CD4-positive, alpha-beta memory T cell (primary cell): ENCODE measurements around the gene DYRK3. TPM values are rescaled to one million over a fixed set of nuclear protein-coding genes. Genes with fewer than 3 reads are reported as not detected.

Source experiments
- CTCF ChIA-PET: fragments of 350-600 bp; sonication (Branson Sonifier 250); formaldehyde crosslinking; loops from one replicate; lab custom pipeline; 2021; ENCODE audit warnings: inconsistent platforms; ENCODE audit not compliant: partially characterized antibody; lab: Charles Lee
- POLR2A ChIA-PET: fragments of 350-600 bp; sonication (Branson Sonifier 250); formaldehyde crosslinking; loops from one replicate; lab custom pipeline; 2021; ENCODE audit not compliant: partially characterized antibody; lab: Charles Lee
- DNase-seq, 5 donors: peaks; one replicate each; pipeline versions ENCODE4 v3.0.0 to v3.0.0-alpha.2; 2020 to 2022; ENCODE audit warnings: mixed read lengths in 1 of 5
- H3K27ac ChIP-seq: one replicate; pipeline ENCODE4 v1.7.0; 2013; ENCODE audit warnings: low read depth, low read length
- H3K27me3 ChIP-seq: 2 replicates; pipeline ENCODE4 v1.7.0; 2013; ENCODE audit warnings: mild to moderate bottlenecking, low read length, moderate library complexity; ENCODE audit not compliant: insufficient read depth
- H3K36me3 ChIP-seq: 2 replicates; pipeline ENCODE4 v1.7.0; 2013; ENCODE audit warnings: mild to moderate bottlenecking, low read length, moderate library complexity; ENCODE audit not compliant: insufficient read depth
- H3K4me1 ChIP-seq: 2 replicates; pipeline ENCODE4 v1.7.0; 2013; ENCODE audit warnings: mild to moderate bottlenecking, low read length, moderate library complexity; ENCODE audit not compliant: insufficient read depth
- H3K4me3 ChIP-seq, 2 donors: one replicate each; pipeline ENCODE4 v1.7.0; 2013; ENCODE audit warnings: low read length in 2 of 2, mild to moderate bottlenecking in 1 of 2
- H3K9me3 ChIP-seq, 2 donors: one replicate each; pipeline ENCODE4 v1.7.0; 2013; ENCODE audit warnings: low read length in 2 of 2, control low read depth in 1 of 2; ENCODE audit not compliant: control insufficient read depth in 1 of 2
- H3K27ac Mint-ChIP-seq, 7 donors: one replicate each; pipeline ENCODE4 v1.8.0; 2020 to 2021; ENCODE audit warnings: mixed read lengths in 7 of 7, mild to moderate bottlenecking in 6 of 7, inconsistent platforms in 3 of 7, moderate library complexity in 3 of 7
- H3K27me3 Mint-ChIP-seq, 2 donors: one replicate each; pipeline ENCODE4 v1.8.0; 2020 to 2021; ENCODE audit warnings: mixed read lengths in 2 of 2
- H3K36me3 Mint-ChIP-seq, 2 donors: one replicate each; pipeline ENCODE4 v1.8.0; 2020 to 2021; ENCODE audit warnings: mixed read lengths in 2 of 2, inconsistent platforms in 1 of 2, mild to moderate bottlenecking in 1 of 2
- H3K4me1 Mint-ChIP-seq, 4 donors: one replicate each; pipeline ENCODE4 v1.8.0; 2020 to 2021; ENCODE audit warnings: mixed read lengths in 4 of 4, mild to moderate bottlenecking in 1 of 4
- H3K4me3 Mint-ChIP-seq, 8 donors: one replicate each; pipeline ENCODE4 v1.8.0; 2020 to 2021; ENCODE audit warnings: mixed read lengths in 8 of 8, mild to moderate bottlenecking in 7 of 8, moderate library complexity in 6 of 8, inconsistent platforms in 3 of 8
- H3K9me3 Mint-ChIP-seq, 8 donors: one replicate each; pipeline ENCODE4 v1.8.0; 2020 to 2021; ENCODE audit warnings: mixed read lengths in 8 of 8, mild to moderate bottlenecking in 5 of 8, inconsistent platforms in 3 of 8, moderate library complexity in 1 of 8
- intact Hi-C: fragments of 100-400 bp; cut with micrococcal nuclease; formaldehyde crosslinking; loops from one replicate; pipeline ENCODE4 v1.15.1; 2023
- polyA plus RNA-seq, 2 donors: library from polyadenylated mRNA; unstranded; fragments of 300-500 nt; fragmentation: Illumina TruSeq; gene quantifications; one replicate each; pipeline ENCODE4 v1.2.3, GENCODE V29; 2021
- total RNA-seq, 2 experiments: library from RNA; stranded (reverse); gene quantifications; one replicate each; pipeline ENCODE4 v1.2.3, GENCODE V29; 2021

The DYRK3 gene
- total and polyA plus RNA-seq, 4 experiments from 2014 or later: 0.22 to 1.2 (median 0.78) TPM; not detected in 1

DNA sequence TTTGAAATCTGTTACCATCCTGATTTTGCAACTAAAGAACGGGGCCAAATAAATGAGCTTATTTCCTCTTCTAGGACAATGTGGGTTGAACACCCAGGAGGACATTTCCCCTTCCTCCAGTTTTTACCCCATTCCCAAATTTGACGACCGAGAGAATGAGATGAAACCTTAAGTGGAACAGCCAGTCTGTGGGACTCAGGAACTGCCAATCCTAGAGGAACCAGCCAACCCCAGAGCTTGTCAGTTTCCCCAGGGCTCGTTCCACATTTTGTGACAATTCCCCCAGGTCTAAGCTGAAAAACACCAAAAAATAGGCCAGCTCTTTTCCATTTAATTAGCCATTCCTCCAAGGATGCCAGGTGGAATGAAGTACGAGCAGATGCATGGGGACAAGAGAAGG, 28.0 kb downstream of the DYRK3 start:
- ChIA-PET POLR2A (interaction anchor here (0.5 to 2.3 kb wide), 6 partner anchors 28 to 658 kb away, joined by 3 to 13 read pairs (median 3); partner anchors contain the start of genes CD55, DYRK3 and EIF2D), CTCF (interaction anchor here (0.9 to 13.5 kb wide), 40 partner anchors 8 to 320 kb away, joined by 3 to 274 read pairs (median 8); partner anchors contain the start of genes DYRK3, EIF2D and IKBKE)
- Mint-ChIP-seq H3K27ac (no peak overlapping the region), H3K27me3 (peaks cover 15 to 21% of the 10 kb centered on the region in 2 donors), H3K9me3 (no peaks in the 10 kb centered on the region), H3K4me3 (no peak overlapping the region), H3K36me3 (no peaks in the 10 kb centered on the region), H3K4me1 (peaks cover 6 to 13% (median 11%) of the 10 kb centered on the region in 4 donors)
- H3K36me3 ChIP-seq: no peaks in the 10 kb centered on the region
- peaks cover 3% of the 10 kb centered on the region for H3K27me3 ChIP-seq
- H3K4me1 ChIP-seq: peaks cover 14% of the 10 kb centered on the region
- no peak overlapping the region for H3K27ac ChIP-seq
- H3K4me3 ChIP-seq: no peak overlapping the region
- no peaks in the 10 kb centered on the region for H3K9me3 ChIP-seq
- intact Hi-C loops: loop anchor here (5.0 kb wide), 1 partner anchor 186 kb away; no protein-coding TSS in a partner anchor
- no peak for DNase-seq

DNA sequence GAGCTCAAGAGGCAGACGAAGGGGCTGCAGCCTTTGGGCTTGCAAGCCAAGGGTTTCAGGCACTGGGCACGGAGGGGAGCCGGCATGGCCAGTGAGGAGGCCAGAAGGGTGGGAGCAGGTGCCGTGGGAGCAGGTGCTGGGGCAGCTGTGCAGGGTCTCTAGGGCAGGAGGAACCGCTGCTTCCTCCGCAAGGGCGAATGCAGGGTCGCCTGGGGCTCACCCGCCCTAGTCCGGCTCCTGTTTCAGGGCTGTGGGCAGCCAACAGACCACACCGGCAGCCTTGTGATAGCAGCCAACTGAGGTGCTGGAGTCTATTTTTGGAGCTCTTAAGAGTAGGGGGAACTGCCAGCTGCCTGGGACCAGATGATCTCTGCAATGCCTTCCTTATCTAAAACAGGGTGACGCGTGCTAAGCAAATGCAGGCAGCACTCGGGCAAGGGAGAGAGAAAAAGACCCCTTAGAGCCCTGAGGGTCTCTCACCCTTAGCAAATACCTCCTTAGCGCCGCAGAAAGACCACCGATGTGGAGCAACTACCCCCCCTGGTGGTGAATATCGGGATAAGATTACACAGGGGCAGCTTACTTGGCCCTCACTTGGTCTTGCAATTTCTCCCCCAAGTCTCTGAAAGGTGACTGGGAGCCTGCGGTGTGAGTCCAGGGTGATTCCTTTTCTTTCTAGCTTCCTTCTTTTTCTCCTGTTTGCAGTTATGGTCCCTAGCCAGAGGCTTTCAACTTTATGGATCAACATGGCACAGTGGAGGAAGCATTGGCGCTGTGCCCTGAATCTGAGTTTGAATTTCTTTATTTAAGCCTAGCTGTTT, 28.7 kb downstream of the DYRK3 start:
- Mint-ChIP-seq H3K9me3 (no peaks in the 10 kb centered on the region), H3K27me3 (peaks cover 12 to 17% of the 10 kb centered on the region in 2 donors), H3K36me3 (no peaks in the 10 kb centered on the region), H3K4me3 (peak overlapping the region in 2 of 8 donors; percentile 24 to 47), H3K4me1 (peaks cover 9 to 17% (median 11%) of the 10 kb centered on the region in 4 donors), H3K27ac (peak overlapping the region in 2 of 7 donors; percentile 25 to 33)
- no peaks in the 10 kb centered on the region for H3K36me3 ChIP-seq
- no peak overlapping the region for H3K4me3 ChIP-seq
- ChIA-PET POLR2A (interaction anchor here (0.5 to 2.3 kb wide), 6 partner anchors 29 to 658 kb away, joined by 3 to 13 read pairs (median 3); partner anchors contain the start of genes CD55, DYRK3 and EIF2D), CTCF (interaction anchor here (0.8 to 13.5 kb wide), 53 partner anchors 9 to 319 kb away, joined by 3 to 274 read pairs (median 6); partner anchors contain the start of genes DYRK3, EIF2D and IKBKE)
- H3K27ac ChIP-seq: no peak overlapping the region
- peak; percentile 64 to 76 (median 69) for DNase-seq
- intact Hi-C loops: loop anchor here (1.0 to 5.0 kb wide), 5 partner anchors 30 to 202 kb away; no protein-coding TSS in a partner anchor
- no peaks in the 10 kb centered on the region for H3K9me3 ChIP-seq
- H3K27me3 ChIP-seq: no peaks in the 10 kb centered on the region
- peaks cover 14% of the 10 kb centered on the region for H3K4me1 ChIP-seq

DNA sequence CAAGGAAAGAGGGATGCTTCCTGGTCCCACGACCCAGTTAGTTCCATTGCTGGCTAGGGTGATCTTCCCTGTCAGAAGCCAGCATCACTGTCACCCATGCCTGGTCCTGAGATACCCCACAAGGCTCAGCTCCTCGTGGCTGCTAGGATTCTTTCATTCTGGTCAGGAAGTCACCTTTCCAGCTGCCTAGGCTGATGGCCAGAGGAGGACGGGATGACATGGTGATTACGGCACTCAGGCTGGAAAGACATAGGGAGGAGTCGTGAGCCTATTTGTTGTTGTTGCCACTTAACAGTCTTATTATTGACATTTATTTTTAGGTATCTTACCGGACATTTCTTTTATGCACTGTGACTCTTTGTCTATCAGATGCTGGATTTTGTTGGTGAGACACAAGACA, 29.4 kb downstream of the DYRK3 start:
- CTCF ChIA-PET: interaction anchor here (0.8 to 13.5 kb wide), 39 partner anchors 9 to 317 kb away, joined by 3 to 274 read pairs (median 8); partner anchors contain the start of genes DYRK3, EIF2D and IKBKE
- no peaks in the 10 kb centered on the region for H3K36me3 ChIP-seq
- Mint-ChIP-seq H3K27ac (no peak overlapping the region), H3K9me3 (no peaks in the 10 kb centered on the region), H3K4me3 (no peak overlapping the region), H3K4me1 (peaks cover 9 to 17% (median 11%) of the 10 kb centered on the region in 4 donors), H3K27me3 (peaks cover 10 to 17% of the 10 kb centered on the region in 2 donors), H3K36me3 (no peaks in the 10 kb centered on the region)
- no peak overlapping the region for H3K27ac ChIP-seq
- no peak for DNase-seq
- H3K27me3 ChIP-seq: no peaks in the 10 kb centered on the region
- no peak overlapping the region for H3K4me3 ChIP-seq
- no peaks in the 10 kb centered on the region for H3K9me3 ChIP-seq
- peaks cover 14% of the 10 kb centered on the region for H3K4me1 ChIP-seq
- intact Hi-C loops: loop anchor here (1.0 to 5.0 kb wide), 5 partner anchors 30 to 202 kb away; no protein-coding TSS in a partner anchor
- POLR2A ChIA-PET: interaction anchor here (1.8 to 2.3 kb wide), 2 partner anchors 29 to 175 kb away, joined by 5 to 13 read pairs; partner anchors contain the start of gene DYRK3

DNA sequence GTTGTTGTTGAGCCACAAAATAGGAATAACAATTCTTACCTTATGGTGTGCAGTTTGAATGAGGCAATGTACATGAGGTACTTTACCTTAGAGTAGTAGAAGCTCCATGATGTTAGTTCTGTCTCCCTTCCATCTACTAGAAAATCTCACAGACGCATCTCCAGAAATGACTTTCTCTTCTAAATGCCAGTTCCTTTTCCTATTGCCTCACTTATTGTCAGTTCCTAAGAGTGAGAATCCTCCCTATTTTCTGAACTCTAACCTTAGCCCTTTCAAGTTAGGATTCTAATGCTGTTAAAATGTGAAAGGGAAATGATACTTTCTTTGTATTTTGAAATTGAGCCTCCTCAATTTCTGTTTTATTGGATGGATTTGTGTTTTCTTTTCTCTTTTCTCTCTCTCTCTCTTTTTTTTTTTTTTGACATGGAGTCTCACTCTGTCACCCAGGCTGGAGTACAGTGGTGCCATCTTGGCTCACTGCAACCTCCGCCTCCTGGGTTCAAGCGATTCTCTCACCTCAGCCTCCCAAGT, 30.8 kb downstream of the DYRK3 start:
- H3K4me3 ChIP-seq: no peak overlapping the region
- peaks cover 10 to 14% of the 10 kb centered on the region in 2 donors for H3K27me3 Mint-ChIP-seq
- intact Hi-C loops: no loop called here
- no peak overlapping the region for H3K27ac Mint-ChIP-seq
- POLR2A ChIA-PET: interaction anchor here (0.6 kb wide), 1 partner anchor 121 kb away, joined by 3 read pairs; no protein-coding TSS in a partner anchor
- H3K4me3 Mint-ChIP-seq: no peak overlapping the region
- H3K4me1 ChIP-seq: peaks cover 14% of the 10 kb centered on the region
- H3K9me3 ChIP-seq: no peaks in the 10 kb centered on the region
- no peaks in the 10 kb centered on the region for H3K36me3 Mint-ChIP-seq
- no peaks in the 10 kb centered on the region for H3K36me3 ChIP-seq
- H3K27me3 ChIP-seq: no peaks in the 10 kb centered on the region
- H3K4me1 Mint-ChIP-seq: peaks cover 9 to 17% (median 11%) of the 10 kb centered on the region in 4 donors
- CTCF ChIA-PET: interaction anchor here (0.7 to 13.5 kb wide), 14 partner anchors 11 to 310 kb away, joined by 3 to 274 read pairs (median 26); partner anchors contain the start of gene DYRK3
- H3K9me3 Mint-ChIP-seq: no peaks in the 10 kb centered on the region
- H3K27ac ChIP-seq: no peak overlapping the region
- no peak for DNase-seq

DNA sequence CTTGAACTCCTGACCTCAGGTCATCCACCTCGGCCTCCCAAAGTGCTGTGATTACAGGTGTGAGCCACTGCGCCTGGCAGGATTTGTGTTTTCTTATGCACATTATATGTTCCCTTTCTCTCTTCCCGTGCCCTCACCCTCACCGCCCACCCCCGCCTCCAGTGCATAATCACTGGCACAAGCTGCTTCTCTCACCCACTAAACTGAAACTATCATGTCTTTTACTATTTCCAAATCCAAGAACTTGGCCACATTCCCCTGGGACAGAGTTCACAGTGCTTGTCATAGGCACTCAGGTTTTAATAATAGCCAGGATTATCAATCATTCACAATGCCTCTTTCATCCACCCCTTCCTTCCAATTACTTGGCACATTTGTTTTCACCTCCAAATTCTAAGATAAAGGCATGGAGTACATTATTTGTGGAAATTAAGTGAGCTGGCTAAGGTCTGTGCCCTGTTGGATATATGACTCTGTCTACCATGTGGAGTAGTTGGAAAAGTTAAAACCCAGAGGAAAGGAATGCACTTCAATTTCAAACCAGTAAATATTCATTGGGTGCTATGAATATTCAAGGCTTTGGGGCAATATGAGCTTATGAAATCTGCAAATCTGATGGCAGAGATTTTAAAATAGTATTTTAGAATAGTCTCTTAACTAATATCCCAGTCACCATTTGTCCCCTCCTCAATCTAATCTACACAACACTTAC, 31.8 kb downstream of the DYRK3 start:
- no peaks in the 10 kb centered on the region for H3K9me3 ChIP-seq
- ChIA-PET POLR2A (no interaction called here), CTCF (interaction anchor here (0.7 to 13.5 kb wide), 15 partner anchors 8 to 316 kb away, joined by 3 to 274 read pairs (median 3); partner anchors contain the start of genes DYRK3 and IKBKE)
- H3K27ac Mint-ChIP-seq: no peak overlapping the region
- H3K4me3 ChIP-seq: no peak overlapping the region
- H3K4me3 Mint-ChIP-seq: no peak overlapping the region
- no peaks in the 10 kb centered on the region for H3K27me3 ChIP-seq
- H3K36me3 ChIP-seq: no peaks in the 10 kb centered on the region
- H3K36me3 Mint-ChIP-seq: no peaks in the 10 kb centered on the region
- peaks cover 14% of the 10 kb centered on the region for H3K4me1 ChIP-seq
- H3K27ac ChIP-seq: no peak overlapping the region
- no peak for DNase-seq
- intact Hi-C loops: no loop called here
- no peaks in the 10 kb centered on the region for H3K9me3 Mint-ChIP-seq
- peaks cover 9 to 17% (median 11%) of the 10 kb centered on the region in 4 donors for H3K4me1 Mint-ChIP-seq
- H3K27me3 Mint-ChIP-seq: peaks cover 10 to 12% of the 10 kb centered on the region in 2 donors

DNA sequence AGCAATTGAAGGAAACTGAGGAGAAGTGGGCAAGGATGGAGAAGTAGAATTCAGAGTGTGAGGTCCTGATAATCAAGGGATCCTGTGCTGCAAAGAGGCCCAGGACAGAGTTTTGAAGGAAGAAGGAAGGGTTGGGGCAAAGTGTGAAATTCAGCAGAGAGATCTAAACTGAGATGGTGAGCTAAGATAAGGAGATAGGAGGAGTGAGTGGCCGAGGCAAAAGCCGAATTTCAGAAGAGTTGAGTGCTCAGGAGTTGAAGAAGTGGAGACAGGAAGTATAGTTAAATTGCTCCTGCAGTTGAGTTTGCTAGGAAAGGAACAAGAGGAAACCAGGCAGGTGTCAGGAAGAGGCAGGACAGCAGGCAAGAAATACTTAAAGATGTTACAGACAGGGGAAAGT, 33.0 kb downstream of the DYRK3 start:
- no peaks in the 10 kb centered on the region for H3K9me3 Mint-ChIP-seq
- H3K4me3 Mint-ChIP-seq: peak overlapping the region in 5 of 8 donors; percentile 2 to 48 (median 27)
- POLR2A ChIA-PET: no interaction called here
- H3K27ac Mint-ChIP-seq: peak overlapping the region in 4 of 7 donors; percentile 24 to 80 (median 59)
- H3K4me1 Mint-ChIP-seq: peaks cover 9 to 17% (median 11%) of the 10 kb centered on the region in 4 donors
- Histone ChIP-seq H3K4me3 (no peak overlapping the region), H3K9me3 (no peaks in the 10 kb centered on the region), H3K4me1 (peaks cover 14% of the 10 kb centered on the region), H3K27ac (no peak overlapping the region), H3K36me3 (no peaks in the 10 kb centered on the region), H3K27me3 (no peaks in the 10 kb centered on the region)
- CTCF ChIA-PET: interaction anchor here (0.9 to 13.5 kb wide), 9 partner anchors 10 to 211 kb away, joined by 3 to 274 read pairs (median 8); partner anchors contain the start of gene DYRK3
- intact Hi-C loops: no loop called here
- H3K27me3 Mint-ChIP-seq: peaks cover 3 to 7% of the 10 kb centered on the region in 2 donors
- H3K36me3 Mint-ChIP-seq: no peaks in the 10 kb centered on the region
- DNase-seq: no peak
